GM21515 (cell line): ENCODE data around the gene VRK2.

Experiments
- ATAC-seq: cut with Tn5 transposase; IDR thresholded peaks from one replicate; pipeline ENCODE4 v1.9.1; 2021; ENCODE audit not compliant: unreplicated experiment

The VRK2 gene

DNA sequence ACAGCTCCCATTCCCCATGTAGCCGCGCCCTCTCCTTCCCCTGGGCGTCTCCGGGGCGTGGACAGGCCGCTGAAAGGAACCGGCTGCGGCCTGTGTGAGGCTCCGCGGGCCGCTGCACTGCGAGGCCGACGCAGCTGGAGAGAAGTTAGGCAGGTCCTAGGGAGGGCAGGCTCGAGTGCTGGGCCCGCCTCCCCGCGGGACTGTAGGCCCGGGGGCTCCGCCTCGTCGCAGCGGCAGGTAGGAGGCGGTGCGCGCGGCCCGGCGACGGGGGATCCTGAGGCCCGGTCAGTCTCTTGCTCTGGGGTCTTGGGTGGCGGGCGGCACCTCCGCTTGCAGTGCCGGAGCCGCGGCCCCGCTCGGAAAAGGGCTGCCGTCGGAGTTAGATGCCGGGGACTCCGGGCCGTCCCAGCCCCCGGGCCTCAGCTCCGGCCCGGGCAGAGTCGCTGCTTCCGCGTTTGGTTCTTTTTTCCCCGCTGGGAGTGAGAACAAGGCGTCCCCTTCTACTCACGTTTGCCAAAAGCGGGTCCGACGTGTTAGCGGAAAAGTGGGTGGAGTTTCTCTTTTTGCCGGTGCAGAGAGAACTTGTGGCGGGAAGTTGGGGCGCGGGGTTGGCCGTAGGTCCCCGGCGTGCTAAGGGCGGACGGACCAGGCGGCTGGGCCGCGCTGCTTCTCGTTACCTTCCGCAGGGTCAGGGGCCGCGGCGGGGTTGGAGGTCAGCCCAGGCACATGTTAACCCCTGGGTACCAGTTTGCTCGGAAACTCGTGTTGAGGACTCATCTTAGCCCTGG lies at the start of gene VRK2:
Gene VRK2 (plus strand): TSS at position 222 of the 788 bp plus-strand sequence. CDS start 2,026 bp downstream, outside the sequence.
- peak; percentile 90 for ATAC-seq

- no peak for ATAC-seq
These were observed 40.2 kb upstream of the VRK2 start for GRCh38 chr2:58006256-58006951.

- ATAC-seq, result no peak
These were observed 39.7 kb upstream of the VRK2 start for GRCh38 chr2:58006952-58007284.

DNA sequence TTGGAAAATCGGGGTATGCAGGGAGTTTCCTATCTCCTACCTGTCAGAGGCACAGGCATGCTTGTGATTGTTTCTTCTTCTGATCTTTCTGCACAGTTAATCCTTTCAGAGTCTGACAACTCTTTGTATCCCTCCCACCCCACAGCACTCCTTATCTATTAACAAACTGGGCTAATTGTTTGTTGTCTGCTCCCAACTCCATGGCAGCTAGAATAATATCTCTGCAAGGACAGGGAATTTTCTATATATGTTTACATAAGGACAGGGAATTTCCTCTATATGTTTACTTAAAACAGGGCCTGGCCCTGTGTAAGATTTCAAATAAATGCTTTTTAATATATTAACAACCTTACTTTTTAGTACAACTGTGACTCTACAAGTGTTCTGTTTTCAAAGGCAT lies 36.0 kb upstream of the VRK2 start:
- ATAC-seq, result no peak

- ATAC-seq, result peak; percentile 46
These were observed 27.4 kb upstream of the VRK2 start for GRCh38 chr2:58019229-58019628.

DNA sequence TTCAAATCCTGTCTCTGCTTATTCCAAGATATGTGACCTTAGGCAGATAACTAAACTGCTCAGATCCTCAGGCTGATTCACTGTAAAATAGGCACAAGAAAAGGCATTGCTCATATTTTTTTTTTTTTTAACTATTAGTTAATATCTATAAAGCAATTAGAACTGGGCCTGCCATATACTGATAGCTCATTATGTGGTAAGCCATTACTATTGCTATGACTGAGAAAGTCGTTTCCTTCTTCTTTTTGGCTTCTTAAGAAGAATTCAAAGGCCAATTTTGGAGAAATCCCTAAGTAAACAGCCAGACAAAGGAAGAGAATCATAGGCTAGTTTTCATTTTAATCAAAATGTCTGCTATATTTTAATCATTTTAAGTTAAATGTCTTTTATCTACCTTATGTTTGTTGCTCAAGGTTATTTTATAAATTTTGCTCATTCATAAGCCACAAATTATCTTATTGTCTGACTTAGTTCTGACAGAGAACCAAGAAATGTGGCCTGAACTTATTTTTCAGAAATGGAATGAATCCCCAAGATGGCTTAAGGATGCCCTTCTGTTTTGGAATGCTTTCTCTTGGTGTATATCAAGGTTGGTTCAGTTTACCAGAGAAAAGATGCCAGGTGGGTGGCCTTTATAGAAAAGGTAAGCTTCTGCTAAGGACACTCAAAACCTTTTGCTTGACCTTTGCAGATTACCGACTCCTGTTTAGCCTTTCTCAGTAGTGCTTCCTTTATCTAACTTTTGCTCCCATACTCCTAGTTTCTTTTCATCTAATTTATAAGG lies 21.3 kb upstream of the VRK2 start:
- ATAC-seq, result no peak

DNA sequence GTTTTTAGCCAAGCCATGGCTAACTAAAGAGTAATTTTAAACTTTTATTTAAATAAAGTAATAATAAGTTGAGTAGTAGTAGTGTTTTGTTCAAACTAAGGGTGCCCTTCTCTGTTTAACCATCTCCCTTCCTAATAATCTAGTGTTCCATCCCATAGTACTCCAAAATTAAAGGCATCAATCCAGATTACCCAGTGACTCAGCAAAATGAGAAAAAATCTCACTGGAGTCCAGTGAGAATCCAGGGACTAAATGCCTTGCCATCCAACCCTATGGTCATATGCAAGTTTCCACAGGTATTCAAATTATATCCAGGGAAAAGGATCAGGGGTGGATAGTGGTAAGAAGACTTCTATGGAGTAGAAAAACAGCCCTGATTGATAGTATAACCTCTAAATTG lies 19.6 kb upstream of the VRK2 start:
- ATAC-seq, result no peak

GRCh38 chr2:58030771-58031170 lies 15.8 kb upstream of the VRK2 start:
- ATAC-seq, result no peak

DNA sequence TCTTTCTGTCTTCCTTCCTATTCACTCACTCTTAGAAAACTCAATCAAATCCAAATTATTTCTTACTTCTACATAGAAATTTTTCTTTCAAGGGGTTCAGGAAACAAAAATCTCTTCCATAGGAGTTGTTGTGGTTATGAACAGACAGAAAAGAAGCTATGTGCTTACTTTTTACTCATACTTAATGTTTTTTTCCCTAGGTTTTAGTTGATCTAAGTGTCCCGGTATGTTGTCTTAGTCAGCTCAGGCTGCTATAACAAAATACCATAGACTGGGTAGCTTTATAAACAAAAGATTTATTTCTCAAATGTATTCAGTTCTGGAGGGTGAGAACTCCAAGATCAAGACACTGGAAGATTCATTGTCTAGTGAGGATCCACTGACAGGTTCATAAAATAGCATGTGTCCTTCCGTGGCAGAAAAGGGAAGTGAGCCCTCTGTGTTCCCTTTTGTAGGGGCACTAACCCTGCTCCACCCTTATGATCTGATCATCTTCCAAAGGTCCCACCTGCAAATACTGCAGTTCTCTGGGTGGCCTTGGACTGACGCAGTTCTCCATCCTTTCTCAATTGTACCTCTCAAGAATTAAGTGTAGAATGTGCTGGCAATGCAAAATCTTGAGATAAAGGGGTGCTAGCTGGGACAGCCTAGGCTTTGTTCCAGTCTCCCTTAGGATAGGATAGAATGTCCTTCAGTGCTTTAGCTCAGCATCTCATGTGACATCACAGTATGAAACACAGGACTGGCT lies 14.4 kb upstream of the VRK2 start:
- ATAC-seq, result peak; percentile 87

GRCh38 chr2:58032764-58033080 lies 13.9 kb upstream of the VRK2 start:
- peak; percentile 7 for ATAC-seq

DNA sequence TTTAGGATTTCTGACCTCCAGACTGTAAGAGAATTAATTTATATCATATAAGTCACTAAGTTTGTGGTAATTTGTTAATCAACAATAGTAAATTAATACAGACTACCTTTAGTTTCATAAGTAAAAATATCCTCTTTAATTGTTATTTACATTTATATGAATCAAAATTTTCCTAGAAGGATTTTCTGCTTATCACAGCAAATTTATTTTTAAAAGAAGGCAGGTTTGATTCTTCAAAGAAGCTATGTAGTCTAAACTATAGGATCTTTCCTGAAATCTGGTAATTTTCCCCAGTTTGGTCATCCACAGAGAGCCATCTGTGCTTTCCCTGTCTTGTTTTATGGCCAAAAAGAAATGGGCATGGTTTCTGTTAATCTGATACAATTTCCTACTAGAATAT lies 13.1 kb upstream of the VRK2 start:
- no peak for ATAC-seq

DNA sequence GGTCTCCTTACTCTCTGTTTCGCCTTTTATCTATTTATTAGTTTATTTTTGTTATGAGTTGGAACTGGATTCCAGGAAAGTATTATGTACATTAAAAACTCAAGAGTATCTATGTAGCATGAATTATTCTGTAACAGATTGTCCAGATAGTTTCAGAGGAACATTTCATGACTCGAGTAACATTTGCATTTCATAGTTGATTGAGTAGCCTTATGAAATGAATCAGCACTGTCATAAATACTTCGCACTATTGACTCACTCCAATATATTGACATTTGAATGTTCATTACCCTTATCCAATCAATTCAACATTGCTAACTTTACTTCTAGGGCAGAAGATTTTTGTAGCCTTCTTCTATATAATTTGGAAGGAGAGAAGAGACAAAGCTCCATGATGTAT lies 11.3 kb upstream of the VRK2 start:
- ATAC-seq, result no peak

DNA sequence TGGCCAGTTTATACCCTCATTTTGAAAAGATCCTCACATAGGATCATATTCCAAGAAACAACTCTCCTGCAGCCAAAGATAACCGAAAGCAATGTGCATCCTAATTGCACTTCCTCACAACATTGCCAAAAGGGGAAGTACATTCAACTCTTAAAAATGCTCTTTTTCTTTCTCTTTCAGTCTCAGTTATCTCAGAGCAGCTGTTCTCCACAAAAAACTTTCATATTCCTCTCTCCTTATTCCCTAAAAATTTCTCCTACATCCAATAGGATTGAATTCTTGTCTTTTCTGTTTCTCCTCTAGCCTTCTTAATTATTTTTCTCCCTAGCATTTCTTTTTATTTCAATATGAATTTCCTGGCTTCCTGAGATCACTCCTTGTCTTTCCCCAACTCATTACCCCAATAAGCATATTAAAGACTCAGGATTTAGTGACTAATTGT lies 7.4 kb upstream of the VRK2 start:
- ATAC-seq, result peak; percentile 78

- no peak for ATAC-seq
These were observed 4.1 kb upstream of the VRK2 start for GRCh38 chr2:58042486-58042970.

DNA sequence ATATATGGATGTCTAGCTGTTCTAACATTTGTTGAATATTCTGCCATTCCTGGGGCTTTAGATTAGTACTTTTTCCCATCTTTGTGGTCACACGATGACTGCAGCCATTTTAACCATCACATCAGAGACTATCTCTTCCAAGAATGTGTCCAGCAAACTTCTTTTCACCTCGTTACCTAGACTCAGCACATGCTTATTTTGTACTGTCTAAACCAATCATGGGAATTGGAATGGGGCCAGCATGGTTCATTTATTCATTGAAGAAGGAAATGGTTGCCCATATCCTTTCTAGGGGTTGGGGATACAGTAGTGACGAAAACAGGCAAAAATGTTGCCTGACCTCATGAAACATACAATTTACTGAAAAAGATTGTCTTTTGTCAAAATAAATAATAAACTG lies 2.5 kb upstream of the VRK2 start:
- ATAC-seq, result no peak

DNA sequence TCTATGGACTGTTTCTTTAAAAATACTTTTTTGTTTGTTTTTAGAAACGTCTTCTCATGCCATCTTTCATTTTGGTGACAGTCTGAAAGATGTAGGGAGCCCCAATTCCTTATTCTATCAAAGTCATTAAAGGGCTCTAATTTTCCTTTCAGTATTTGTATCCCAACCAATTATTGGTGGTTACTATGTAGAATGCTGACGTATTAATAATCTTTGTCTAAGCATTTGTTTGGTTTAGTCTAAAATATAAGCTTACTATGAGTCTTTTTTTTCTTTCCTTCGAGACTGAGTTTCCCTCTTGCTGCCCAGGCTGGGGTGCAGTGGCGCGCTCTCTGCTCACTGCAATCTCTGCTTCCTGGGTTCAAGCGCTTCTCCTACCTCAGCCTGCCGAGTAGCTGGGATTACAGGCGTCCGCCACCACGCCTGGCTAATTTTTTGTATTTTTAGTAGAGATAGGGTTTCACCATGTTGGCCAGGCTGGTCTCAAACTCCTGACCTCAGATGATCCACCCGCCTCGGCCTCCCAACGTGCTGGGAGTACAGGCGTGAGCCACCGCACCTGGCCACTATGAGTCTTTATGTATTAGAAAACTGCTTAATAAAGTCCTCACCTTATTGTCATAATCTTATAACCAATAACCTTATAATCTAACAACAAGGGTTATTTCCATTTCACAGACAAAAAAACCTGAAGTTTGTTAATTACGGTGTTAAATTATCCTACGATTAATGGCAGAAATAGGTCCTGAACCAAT lies 849 bp upstream of the VRK2 start:
- no peak for ATAC-seq

DNA sequence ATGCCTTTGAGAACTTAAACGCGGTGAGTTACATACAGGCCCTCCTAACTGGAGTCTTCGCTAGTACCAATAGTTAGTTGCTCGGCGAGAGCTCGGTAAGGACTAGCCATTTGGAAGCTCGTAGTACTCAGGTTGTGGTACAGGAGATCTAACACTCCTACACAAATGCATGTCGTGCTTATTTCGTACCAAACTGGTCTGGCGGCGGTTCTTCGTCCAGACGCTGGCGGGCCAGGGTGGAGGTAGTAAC lies 346 bp upstream of the VRK2 start:
- no peak for ATAC-seq

DNA sequence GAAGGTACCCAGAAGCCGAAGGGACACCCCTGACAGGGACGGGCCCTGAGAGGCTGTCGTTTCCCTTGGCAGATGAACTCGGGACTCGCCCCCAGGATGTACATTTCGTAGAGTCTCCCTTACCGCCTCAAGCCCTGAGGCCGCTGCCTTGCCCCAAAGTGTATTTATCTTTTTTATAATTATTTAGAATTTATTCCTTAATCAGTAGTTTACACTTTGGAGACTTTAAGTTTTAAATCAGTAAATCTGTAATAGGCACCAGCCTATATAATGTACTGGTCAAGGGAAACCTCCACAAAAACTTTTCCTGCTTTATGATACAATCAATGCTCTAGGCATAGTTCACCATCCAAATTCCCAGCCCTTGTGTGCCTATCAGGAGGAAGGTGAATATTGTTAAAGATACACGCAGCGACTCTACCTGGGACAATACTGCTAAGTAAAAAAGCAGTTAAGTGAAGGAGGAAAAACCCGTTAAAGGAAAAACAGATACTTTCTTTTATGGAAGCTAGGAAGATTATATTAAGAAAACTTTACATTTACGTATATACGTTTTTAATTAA lies 848 bp downstream of the VRK2 start:
- ATAC-seq, result peak; percentile 42

- no peak for ATAC-seq
These were observed 1.4 kb downstream of the VRK2 start for GRCh38 chr2:58047961-58048360.

GRCh38 chr2:58051445-58051844 lies 4.8 kb downstream of the VRK2 start:
- ATAC-seq, result no peak
